ENCODE data around the gene RAD51B.
A peak's percentile ranks its signal among the peaks of the same experiment; 100 is the strongest.
"Not testable (repeated sequence)": the region's sequence is repeated elsewhere in the genome, so short reads cannot be mapped to it uniquely, and the experiment has no call there.

The RAD51B gene

GRCh38 chr14:67819563-67820421 lies at the start of gene RAD51B:
Gene RAD51B, plus strand, starts transcription at chr14:67819779.
- FAIRE-seq (peak; percentile 96), DNase-seq (ENCODE audit: extremely low spot score, insufficient read length, low read depth) (peak; percentile 73)

DNA sequence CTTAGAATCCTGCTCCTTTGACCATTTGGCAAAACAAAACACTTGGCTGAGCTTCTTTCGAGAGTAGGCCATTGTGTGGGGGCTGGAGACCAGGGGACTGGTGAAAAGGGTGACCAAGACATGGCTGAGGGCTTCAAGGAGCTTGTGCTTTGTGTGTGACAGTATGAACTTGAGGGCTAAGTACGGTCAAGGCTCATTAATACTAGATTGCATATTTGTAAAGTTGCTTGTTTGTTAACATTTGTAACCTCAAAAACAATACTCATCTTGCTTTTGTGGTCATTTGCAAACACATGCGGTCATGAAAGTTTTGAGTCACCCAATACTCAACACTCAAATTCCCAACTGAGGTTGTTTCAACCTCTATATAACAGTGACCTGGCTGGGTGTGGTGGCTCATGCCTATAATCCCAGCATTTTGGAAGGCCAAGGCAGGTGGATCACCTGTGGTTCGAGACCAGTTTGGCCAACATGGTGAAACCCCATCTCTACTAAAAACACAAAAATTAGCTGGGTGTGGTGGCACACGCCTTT lies 45.7 kb upstream of the RAD51B start:
- FAIRE-seq (no peak), DNase-seq (ENCODE audit: extremely low spot score, insufficient read length, low read depth) (no peak)

GRCh38 chr14:67776653-67777322 lies 42.8 kb upstream of the RAD51B start:
- DNase-seq (ENCODE audit: extremely low spot score, insufficient read length, low read depth) = no peak
- no peak for FAIRE-seq

DNA sequence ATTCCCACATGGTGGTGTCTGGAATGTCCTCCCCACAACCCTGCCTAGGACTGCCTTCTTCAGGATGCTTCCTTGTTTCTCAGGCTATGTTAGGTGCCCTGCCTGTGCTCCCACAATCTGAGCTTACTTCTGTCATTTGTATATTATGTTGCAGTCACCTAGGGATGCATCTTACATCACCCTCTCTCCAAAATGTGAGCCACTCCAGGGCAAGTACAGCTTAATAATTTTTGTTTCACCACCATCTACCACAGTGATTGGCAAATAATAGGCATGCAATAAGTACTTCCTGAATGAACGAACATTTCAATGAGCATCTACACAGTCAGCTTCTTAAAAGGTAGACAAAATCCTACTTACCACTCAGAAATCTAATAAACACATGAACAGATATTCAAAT lies 40.8 kb upstream of the RAD51B start:
- DNase-seq (ENCODE audit: extremely low spot score, insufficient read length, low read depth) (no peak), FAIRE-seq (no peak)

GRCh38 chr14:67782090-67782489 lies 37.5 kb upstream of the RAD51B start:
- no peak for FAIRE-seq
- DNase-seq (ENCODE audit: extremely low spot score, insufficient read length, low read depth) = no peak

- no peak for FAIRE-seq
- DNase-seq (ENCODE audit: extremely low spot score, insufficient read length, low read depth) = no peak
Measured at GRCh38 chr14:67784244-67784823, 35.2 kb upstream of the RAD51B start.

DNA sequence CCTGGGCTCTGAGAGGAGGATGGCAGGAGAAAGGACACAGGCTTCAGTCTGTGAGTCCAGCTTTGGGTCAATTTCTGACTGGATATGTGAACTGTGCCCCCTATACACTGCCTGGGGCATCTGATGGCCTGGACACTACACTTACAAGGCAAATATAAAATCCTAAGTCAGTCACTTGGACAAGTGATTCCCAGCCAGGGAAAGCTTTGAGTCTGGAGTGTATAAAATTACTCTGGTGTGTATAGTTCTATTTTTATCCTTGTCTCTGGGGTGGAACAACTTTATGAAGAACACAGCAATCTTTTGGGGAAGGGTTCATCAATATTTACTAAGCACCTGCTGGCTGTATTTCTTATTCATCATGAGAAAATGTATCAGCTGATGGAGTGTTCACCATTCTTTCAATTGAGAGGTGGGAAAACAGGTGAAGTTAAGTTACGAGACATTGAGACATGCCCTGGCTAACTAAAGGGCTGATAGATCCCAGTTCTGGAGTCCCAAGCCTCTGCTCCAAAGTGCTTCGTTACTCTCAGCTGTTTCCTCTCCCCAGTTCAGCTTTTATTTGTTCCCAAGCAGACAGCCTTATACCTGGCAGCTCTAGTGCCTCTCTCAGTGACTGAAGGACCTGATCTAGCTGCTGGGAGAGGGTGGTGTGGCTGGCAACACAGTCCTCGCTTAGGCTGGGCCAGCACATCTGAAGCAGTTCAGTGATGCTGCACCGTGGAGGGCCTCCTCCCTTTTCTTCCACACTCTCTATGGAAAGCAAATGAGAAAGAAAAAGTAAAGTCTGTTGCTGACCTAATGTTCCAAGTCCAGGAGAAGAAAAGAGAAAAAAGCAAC lies 34.1 kb upstream of the RAD51B start:
- no peak for DNase-seq (ENCODE audit: extremely low spot score, insufficient read length, low read depth)
- FAIRE-seq = no peak

DNA sequence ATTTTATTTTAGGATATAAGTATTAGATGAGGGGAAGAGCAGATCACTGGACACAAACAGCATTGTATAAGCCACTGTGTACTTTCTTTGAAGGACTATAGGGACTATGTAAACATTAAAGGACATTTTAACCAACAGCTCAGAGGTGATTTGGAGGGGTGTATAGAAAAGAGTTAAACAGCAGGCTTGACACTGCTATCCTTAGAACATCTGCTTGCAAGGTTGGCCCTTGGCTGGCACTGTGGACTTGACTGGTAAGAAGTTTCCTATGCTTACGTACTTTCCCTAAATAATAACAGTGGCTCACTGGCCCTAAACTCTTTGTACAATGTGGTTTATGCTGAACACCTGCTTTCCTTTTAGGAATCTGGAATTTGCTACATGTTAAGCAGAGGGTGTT lies 31.9 kb upstream of the RAD51B start:
- DNase-seq (ENCODE audit: extremely low spot score, insufficient read length, low read depth) (no peak), FAIRE-seq (no peak)

- FAIRE-seq (no peak), DNase-seq (ENCODE audit: extremely low spot score, insufficient read length, low read depth) (no peak)
Measured at GRCh38 chr14:67798731-67799130, 20.8 kb upstream of the RAD51B start.

DNA sequence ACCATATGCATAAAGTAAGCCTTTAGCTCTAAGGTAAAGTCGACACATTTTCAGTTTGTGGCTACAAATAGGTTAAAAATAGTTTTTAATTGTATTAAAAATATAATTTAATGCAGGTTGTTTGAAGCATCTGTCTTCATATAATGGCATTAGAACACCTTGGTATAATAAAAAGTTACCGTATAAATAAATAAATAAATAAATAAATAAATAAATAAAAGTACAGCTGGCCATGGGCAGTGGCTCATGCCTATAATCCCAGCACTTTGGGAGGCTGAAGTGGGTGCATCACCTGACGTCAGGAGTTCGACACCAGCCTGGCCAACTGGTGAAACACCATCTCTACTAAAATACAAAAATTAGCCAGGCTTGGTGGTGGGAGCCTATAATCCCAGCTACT lies 18.8 kb upstream of the RAD51B start:
- no peak for DNase-seq (ENCODE audit: extremely low spot score, insufficient read length, low read depth)
- FAIRE-seq = no peak

DNA sequence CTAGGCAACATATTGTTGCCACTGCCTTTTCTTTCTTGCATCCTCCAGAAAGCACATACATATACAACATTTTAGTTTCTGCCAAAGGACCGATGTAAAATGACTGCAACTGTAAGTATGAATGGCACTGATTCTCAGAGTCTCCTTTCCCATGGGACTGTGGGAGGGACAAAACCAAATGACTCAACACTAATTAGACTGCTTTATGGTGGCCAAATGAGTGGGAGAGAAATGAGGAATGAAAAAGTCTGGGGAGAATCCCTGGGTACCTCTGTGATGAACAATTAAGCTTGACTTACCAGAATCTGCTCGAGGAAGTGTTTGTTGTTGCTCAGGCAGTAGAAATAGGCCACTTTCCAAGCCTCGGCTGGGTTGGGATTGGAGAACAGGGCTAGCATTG lies 13.3 kb upstream of the RAD51B start:
- no peak for FAIRE-seq
- DNase-seq (ENCODE audit: extremely low spot score, insufficient read length, low read depth) = no peak

DNA sequence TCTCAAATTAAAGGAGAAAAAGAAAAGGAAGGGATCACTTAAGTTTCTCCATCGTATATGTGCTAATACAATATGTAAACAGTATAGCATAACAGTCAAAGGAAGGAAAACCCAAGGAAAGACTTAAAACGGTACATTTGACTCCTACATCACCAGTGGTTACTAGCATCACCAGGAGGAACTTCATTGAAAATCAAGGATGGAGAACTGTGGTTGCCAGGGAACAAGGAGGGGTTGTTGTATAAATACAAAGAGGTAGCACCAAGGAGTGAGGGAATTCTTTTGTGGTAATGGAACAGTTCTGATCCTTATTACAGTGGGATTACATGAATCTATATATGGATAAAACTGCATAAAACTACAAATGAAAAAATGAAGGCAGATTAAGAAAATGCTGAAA lies 4.8 kb upstream of the RAD51B start:
- FAIRE-seq (no peak), DNase-seq (ENCODE audit: extremely low spot score, insufficient read length, low read depth) (no peak)

- DNase-seq (ENCODE audit: extremely low spot score, insufficient read length, low read depth) = no peak
- no peak for FAIRE-seq
Measured at GRCh38 chr14:67815573-67816225, 3.9 kb upstream of the RAD51B start.

GRCh38 chr14:67816326-67817002 lies 3.1 kb upstream of the RAD51B start, which contains the start of gene ZFYVE26:
Gene ZFYVE26, minus strand, starts transcription at chr14:67816590. Its CDS starts 627 bp downstream, at chr14:67815963.
- DNase-seq (ENCODE audit: extremely low spot score, insufficient read length, low read depth) = peak; percentile 74
- peak; percentile 99 for FAIRE-seq

- DNase-seq (ENCODE audit: extremely low spot score, insufficient read length, low read depth) (no peak), FAIRE-seq (no peak)
Measured at GRCh38 chr14:67817750-67818438, 1.7 kb upstream of the RAD51B start.

- FAIRE-seq; DNase-seq (ENCODE audit: extremely low spot score, insufficient read length, low read depth): not testable (repeated sequence)
Measured at GRCh38 chr14:67818476-67818875, 1.1 kb upstream of the RAD51B start.

DNA sequence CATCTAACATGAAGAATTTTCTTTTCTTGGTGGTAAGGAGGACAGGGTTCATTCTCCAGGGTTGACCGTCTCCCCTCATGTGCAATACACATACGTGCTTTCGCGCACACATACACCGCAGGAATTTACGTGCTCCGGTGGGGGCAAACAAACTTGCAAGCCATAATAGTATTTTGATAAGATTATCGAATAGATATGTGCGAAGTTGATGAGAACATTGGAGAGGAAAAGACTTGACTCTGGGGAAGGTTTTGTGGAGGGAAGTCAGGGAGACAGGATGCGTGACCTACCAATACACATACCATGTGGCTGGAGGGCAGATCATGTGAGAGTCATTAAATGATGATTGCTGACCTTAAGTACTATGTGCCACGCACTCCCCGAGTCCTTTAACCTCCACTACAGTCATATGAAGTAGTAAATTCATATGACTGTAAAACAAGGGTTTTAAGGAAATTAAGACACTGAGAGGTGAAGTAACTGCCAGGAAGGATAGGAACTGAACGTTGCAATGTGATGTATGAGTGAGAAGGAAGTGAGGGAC lies 921 bp downstream of the RAD51B start:
- DNase-seq (ENCODE audit: extremely low spot score, insufficient read length, low read depth) (no peak), FAIRE-seq (peak; percentile 41)

DNA sequence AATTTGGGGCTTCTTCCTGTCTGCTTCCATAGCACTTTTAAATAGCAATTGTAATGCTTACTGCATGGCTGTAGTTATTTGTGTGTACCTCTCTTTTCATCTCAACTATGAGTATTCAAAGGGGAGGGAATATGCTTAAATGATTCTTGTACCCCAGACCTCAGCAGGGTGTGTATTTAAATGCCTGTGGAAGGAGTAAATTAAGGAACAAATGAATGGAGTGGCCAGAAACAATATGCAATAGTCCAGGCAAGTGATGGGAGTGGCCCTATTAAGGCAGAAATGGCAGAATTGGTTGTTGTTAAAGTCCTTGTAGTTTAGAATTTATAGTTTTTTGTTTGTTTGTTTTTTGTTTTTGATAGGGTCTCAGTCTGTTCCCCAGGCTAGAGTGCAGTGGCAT lies 1.5 kb downstream of the RAD51B start:
- DNase-seq (ENCODE audit: extremely low spot score, insufficient read length, low read depth) (no peak), FAIRE-seq (no peak)

Measured in GM18507 (cell line).